PFSK-1 (cell line): Measurements from ENCODE around the gene FXYD1.

Experiments used
- POLR2AphosphoS5 ChIP-seq: IDR thresholded peaks from 2 replicates; pipeline ENCODE4 v1.6.1; 2012; ENCODE audit warnings: low read depth, mild to moderate bottlenecking, control low read depth, low read length, moderate library complexity
- TAF1 ChIP-seq: IDR thresholded peaks from 2 replicates; pipeline ENCODE4 v1.6.1; 2012; ENCODE audit warnings: low read length, control low read depth, borderline replicate concordance; ENCODE audit not compliant: insufficient read depth

- TF ChIP-seq POLR2AphosphoS5 (no peak), TAF1 (no peak)
Observed at GRCh38 chr19:35136231-35136630, 2.4 kb upstream of the FXYD1 start.
